ENCODE measurements around the gene COX8A. TPM values are rescaled to one million over a fixed set of nuclear protein-coding genes. Genes with fewer than 3 reads are reported as not detected.

The COX8A gene
- total and polyA plus RNA-seq, 9 of the 15 experiments (the other 6 are each of a cell fraction or from before 2014, with no cell fraction given) = 274 to 1,206 (median 526) TPM

- TF ChIP-seq CUX1 (CRISPR knock-in tag; IDR thresholded peaks at IDR 0.05) = no peak
- TF ChIP-seq POLR2AphosphoS5 (IDR thresholded peaks at IDR 0.05; ENCODE audit: control insufficient read depth, insufficient read depth, low read depth, low read length) = no peak
- TF ChIP-seq CREB1 (IDR thresholded peaks at IDR 0.05) = no peak
- TF ChIP-seq CREB1 (CRISPR knock-in tag; IDR thresholded peaks at IDR 0.05) = no peak
- no peak for TF ChIP-seq MGA (IDR thresholded peaks at IDR 0.05)
- no peak for TF ChIP-seq ASH1L (IDR thresholded peaks at IDR 0.05; ENCODE audit: borderline replicate concordance, low read depth, partially characterized antibody)
- no peak for TF ChIP-seq PRPF4 (IDR thresholded peaks at IDR 0.05; ENCODE audit: insufficient read depth, low read depth, low read length, poor library complexity, severe bottlenecking)
- no peak for TF ChIP-seq BRD4 (IDR thresholded peaks at IDR 0.05)
- TF ChIP-seq LARP7 (IDR thresholded peaks at IDR 0.05) = no peak
- TF ChIP-seq NBN (IDR thresholded peaks at IDR 0.05; ENCODE audit: low read depth) = no peak
- no peak for TF ChIP-seq FIP1L1 (IDR thresholded peaks at IDR 0.05; ENCODE audit: low read depth, low read length, poor library complexity, severe bottlenecking)
These were observed 22.1 kb downstream of the COX8A start (continued) for GRCh38 chr11:63996512-63996911.

All from K562 (cell line).